Epithelial cell of esophagus (primary cell): ENCODE measurements around the gene ARRDC2.
"Not testable (repeated sequence)": the region's sequence is repeated elsewhere in the genome, so short reads cannot be mapped to it uniquely, and the experiment has no call there.

Experiments
- DNase-seq: peaks from one replicate; pipeline ENCODE4 v3.0.0; 2010; ENCODE audit warnings: low read depth
- H3K4me3 ChIP-seq: 2 replicates; pipeline ENCODE4 v1.5.1; 2011; ENCODE audit warnings: mild to moderate bottlenecking, low read length, control low read depth
- CTCF ChIP-seq: IDR thresholded peaks from 2 replicates; pipeline ENCODE4 v1.5.1; 2011; ENCODE audit warnings: low read depth, mild to moderate bottlenecking, low read length, control low read depth, inconsistent platforms; ENCODE audit not compliant: insufficient read depth; ENCODE audit errors: missing control alignments

The ARRDC2 gene

GRCh38 chr19:18020212-18021085, 12.5 kb downstream of the ARRDC2 start:
- no peak for TF ChIP-seq CTCF
- DNase-seq: no peak
- no peak overlapping the region for H3K4me3 ChIP-seq

GRCh38 chr19:18021121-18021755, 13.3 kb downstream of the ARRDC2 start:
- TF ChIP-seq CTCF: no peak
- no peak overlapping the region for H3K4me3 ChIP-seq
- DNase-seq: peak; percentile 74

GRCh38 chr19:18023622-18024251, 15.8 kb downstream of the ARRDC2 start:
- no peak for DNase-seq
- H3K4me3 ChIP-seq: no peak overlapping the region
- TF ChIP-seq CTCF: no peak

- TF ChIP-seq CTCF: no peak
- no peak for DNase-seq
- H3K4me3 ChIP-seq: no peak overlapping the region
Observed at GRCh38 chr19:18027151-18027550, 19.2 kb downstream of the ARRDC2 start.

- H3K4me3 ChIP-seq: no peak overlapping the region
- no peak for TF ChIP-seq CTCF
- DNase-seq: peak; percentile 50
Observed at GRCh38 chr19:18029617-18030338, 21.8 kb downstream of the ARRDC2 start.

- not testable (repeated sequence) for H3K4me3 ChIP-seq, DNase-seq
Observed at GRCh38 chr19:18031401-18031800, 23.4 kb downstream of the ARRDC2 start.

GRCh38 chr19:18032102-18032501, 24.1 kb downstream of the ARRDC2 start:
- DNase-seq: not testable (repeated sequence)

More at GRCh38 chr19:18032102-18032501, 24.1 kb downstream of the ARRDC2 start:
- H3K4me3 ChIP-seq: not testable (repeated sequence)
